Mucosa of descending colon (tissue), 3 donors: Measurements from ENCODE around the gene LRTM1. TPM values are rescaled to one million over a fixed set of nuclear protein-coding genes. Genes with fewer than 3 reads are reported as not detected.

Experiments used
- ATAC-seq: fragments of 200-7000 bp; cut with Tn5 transposase; one replicate; pipeline ENCODE4 v1.9.1; 2020; ENCODE audit warnings: mild to moderate bottlenecking, moderate library complexity
- DNase-seq, 3 donors: peaks; one replicate each; pipeline ENCODE4 v3.0.0-alpha.2; 2020
- H3K36me3 ChIP-seq: fragments of 200-600 bp; one replicate; pipeline ENCODE4 v1.8.0; 2021; ENCODE audit warnings: low read depth, mild to moderate bottlenecking
- H3K4me1 ChIP-seq: fragments of 200-600 bp; one replicate; pipeline ENCODE4 v1.8.0; 2021; ENCODE audit warnings: low read depth, mild to moderate bottlenecking
- H3K4me3 ChIP-seq: fragments of 200-600 bp; one replicate; pipeline ENCODE4 v1.8.0; 2021; ENCODE audit warnings: mild to moderate bottlenecking
- H3K9me3 ChIP-seq: fragments of 200-600 bp; one replicate; pipeline ENCODE4 v1.8.0; 2021; ENCODE audit warnings: mild to moderate bottlenecking
- CTCF ChIP-seq: fragments of 200-600 bp; IDR thresholded peaks from one replicate; pipeline ENCODE4 v1.8.0; 2022; ENCODE audit warnings: antibody characterized with exemption, mild to moderate bottlenecking
- intact Hi-C, 2 donors: fragments of 100-400 bp; cut with DNase I in 1 of 2; cut with micrococcal nuclease in 1 of 2; formaldehyde crosslinking; loops; one replicate each; pipeline versions ENCODE4 v1.11.0 to v1.11.1; 2022; cut with DNase I, micrococcal nuclease
- total RNA-seq, 3 donors: library from RNA; stranded (reverse); fragmentation: NEBNext Ultra II Directional in 2 of 3; extraction: Animal tissue kit (Norgen Biotek cat#: 25700) in 2 of 3; gene quantifications; one replicate each; pipeline versions ENCODE4 v1.2.1 to v1.2.4, GENCODE V29; 2021 to 2023
- donor health status: DM: no; HTN: no; CAD: no; lungs with moderate emphysema.
- donor health status: DM: no; HTN: no; CAD: no.
- donor health status: DM: no; HTN: yes; CAD: no.

Gene LRTM1
- total RNA-seq, 3 donors from 2014 or later: not detected

- TF ChIP-seq CTCF: no peak
- no peaks in the 10 kb centered on the region for H3K36me3 ChIP-seq
- no peaks in the 10 kb centered on the region for H3K4me1 ChIP-seq
- H3K9me3 ChIP-seq: no peaks in the 10 kb centered on the region
- H3K4me3 ChIP-seq: no peak overlapping the region
- no peak for DNase-seq
- intact Hi-C loops: no loop called here
- no peak for ATAC-seq
These were observed 39.9 kb upstream of the LRTM1 start for GRCh38 chr3:54967731-54968161.

- no peak for TF ChIP-seq CTCF
- DNase-seq: peak in 1 of 3 donors; percentile 21
- intact Hi-C loops: no loop called here
- Histone ChIP-seq H3K4me1 (no peaks in the 10 kb centered on the region), H3K36me3 (no peaks in the 10 kb centered on the region), H3K9me3 (no peaks in the 10 kb centered on the region), H3K4me3 (no peak overlapping the region)
- peak; percentile 89 for ATAC-seq
These were observed 39.1 kb upstream of the LRTM1 start for GRCh38 chr3:54966979-54967378.

- ATAC-seq: no peak
These were observed 37.9 kb upstream of the LRTM1 start for GRCh38 chr3:54965746-54966145.

GRCh38 chr3:54964081-54964480 lies 36.2 kb upstream of the LRTM1 start:
- DNase-seq: no peak
- Histone ChIP-seq H3K9me3 (no peaks in the 10 kb centered on the region), H3K36me3 (no peaks in the 10 kb centered on the region), H3K4me3 (no peak overlapping the region), H3K4me1 (no peaks in the 10 kb centered on the region)
- intact Hi-C loops: no loop called here
- no peak for ATAC-seq
- no peak for TF ChIP-seq CTCF

More at GRCh38 chr3:54965746-54966145, 37.9 kb upstream of the LRTM1 start:
- H3K4me1 ChIP-seq: no peaks in the 10 kb centered on the region
- TF ChIP-seq CTCF: no peak
- no peak overlapping the region for H3K4me3 ChIP-seq
- DNase-seq: no peak
- H3K9me3 ChIP-seq: no peaks in the 10 kb centered on the region
- intact Hi-C loops: no loop called here
- H3K36me3 ChIP-seq: no peaks in the 10 kb centered on the region

- intact Hi-C loops: no loop called here
- TF ChIP-seq CTCF: no peak
These were observed 35.8 kb upstream of the LRTM1 start for GRCh38 chr3:54963641-54964040.

GRCh38 chr3:54962200-54962599 lies 34.3 kb upstream of the LRTM1 start:
- intact Hi-C loops: no loop called here
- Histone ChIP-seq H3K4me3 (no peak overlapping the region), H3K36me3 (no peaks in the 10 kb centered on the region), H3K9me3 (no peaks in the 10 kb centered on the region), H3K4me1 (no peaks in the 10 kb centered on the region)
- no peak for TF ChIP-seq CTCF
- DNase-seq: no peak
- ATAC-seq: no peak

More at GRCh38 chr3:54963641-54964040, 35.8 kb upstream of the LRTM1 start:
- no peak for ATAC-seq
- Histone ChIP-seq H3K4me1 (no peaks in the 10 kb centered on the region), H3K4me3 (no peak overlapping the region), H3K9me3 (no peaks in the 10 kb centered on the region), H3K36me3 (no peaks in the 10 kb centered on the region)
- DNase-seq: no peak
